NK-92 (cell line): ENCODE results near the gene MRPS11.
"Not testable (repeated sequence)": the region's sequence is repeated elsewhere in the genome, so short reads cannot be mapped to it uniquely, and the experiment has no call there.

Experiments used
- DNase-seq: peaks from one replicate; lab custom pipeline; 2025; ENCODE audit not compliant: unreplicated experiment; lab: John Stamatoyannopoulos, UW

The MRPS11 gene

GRCh38 chr15:88489321-88489720 is 21.8 kb downstream of the MRPS11 start:
- no peak for DNase-seq

GRCh38 chr15:88490036-88490435 is 22.5 kb downstream of the MRPS11 start:
- DNase-seq: no peak

DNA sequence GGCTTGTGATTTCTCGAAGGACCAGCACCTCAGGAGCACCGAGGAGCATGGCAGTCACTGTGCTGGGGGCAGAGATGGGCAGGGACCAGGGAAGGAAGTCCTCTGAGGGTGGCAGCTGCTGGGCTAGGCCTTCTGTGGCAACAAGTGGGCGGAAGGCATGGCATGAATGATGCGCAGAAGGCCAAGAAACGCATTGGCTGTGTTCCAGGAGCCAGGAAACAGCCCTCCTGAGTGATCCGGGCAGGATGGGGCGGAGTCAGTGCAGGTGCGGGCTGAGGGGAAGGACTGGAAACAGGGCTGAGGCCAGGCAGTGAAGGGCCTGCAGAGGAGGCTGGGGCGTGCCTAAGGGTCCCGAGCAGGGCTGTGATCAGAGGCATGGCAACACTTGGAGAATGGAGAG is 23.6 kb downstream of the MRPS11 start:
- no peak for DNase-seq

GRCh38 chr15:88493844-88494243 is 26.3 kb downstream of the MRPS11 start:
- DNase-seq: no peak

DNA sequence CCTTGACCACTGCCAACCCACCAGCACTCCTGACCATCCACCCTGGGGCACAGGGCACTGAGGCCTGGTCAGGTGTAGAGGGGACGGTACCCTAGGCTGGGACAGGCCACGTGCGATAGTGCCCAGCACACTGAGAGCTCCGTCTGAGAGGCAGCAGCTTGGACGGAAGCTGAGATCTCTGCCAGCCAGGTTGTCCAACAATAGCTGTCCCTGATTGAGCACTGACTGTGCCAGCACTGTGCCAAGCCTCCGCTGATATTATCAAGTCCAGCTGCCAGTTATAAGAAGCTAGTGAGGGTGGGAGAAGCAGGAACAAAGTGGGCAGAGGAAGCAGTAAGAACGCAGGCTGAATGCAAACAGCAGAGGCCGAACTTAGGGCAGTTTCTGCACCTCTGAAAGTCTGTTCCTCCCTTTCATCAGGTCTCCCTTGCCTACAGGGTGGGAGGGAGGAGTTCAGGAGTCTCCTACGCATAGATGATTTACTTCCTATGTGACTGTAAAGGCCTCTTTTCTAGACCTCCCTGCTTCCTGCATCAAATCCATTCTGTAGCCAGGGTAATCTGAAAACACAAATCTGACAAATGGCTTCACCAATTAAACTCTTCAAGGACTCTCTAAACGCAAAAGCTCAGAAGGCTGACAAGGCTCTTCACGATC is 29.7 kb downstream of the MRPS11 start:
- no peak for DNase-seq

GRCh38 chr15:88498996-88499395 is 31.5 kb downstream of the MRPS11 start:
- no peak for DNase-seq

DNA sequence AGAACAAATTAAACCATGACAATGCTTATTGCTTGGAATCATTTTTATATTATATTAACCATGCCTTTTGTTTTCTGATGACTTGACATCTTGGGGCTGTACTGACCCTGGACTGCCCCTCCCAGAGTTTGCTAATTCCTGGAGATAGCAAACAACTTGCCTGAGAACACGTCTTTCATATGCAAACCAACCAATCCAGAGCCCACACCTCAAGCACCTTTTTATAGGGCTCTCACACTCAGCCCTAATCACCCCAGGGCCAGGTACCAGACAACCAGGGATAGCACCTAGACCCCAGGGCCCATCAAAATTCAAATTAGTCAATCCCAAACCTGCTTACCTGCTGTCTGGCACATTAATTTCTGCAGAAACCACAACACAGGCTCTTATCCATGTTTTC is 36.9 kb downstream of the MRPS11 start:
- DNase-seq: no peak

DNA sequence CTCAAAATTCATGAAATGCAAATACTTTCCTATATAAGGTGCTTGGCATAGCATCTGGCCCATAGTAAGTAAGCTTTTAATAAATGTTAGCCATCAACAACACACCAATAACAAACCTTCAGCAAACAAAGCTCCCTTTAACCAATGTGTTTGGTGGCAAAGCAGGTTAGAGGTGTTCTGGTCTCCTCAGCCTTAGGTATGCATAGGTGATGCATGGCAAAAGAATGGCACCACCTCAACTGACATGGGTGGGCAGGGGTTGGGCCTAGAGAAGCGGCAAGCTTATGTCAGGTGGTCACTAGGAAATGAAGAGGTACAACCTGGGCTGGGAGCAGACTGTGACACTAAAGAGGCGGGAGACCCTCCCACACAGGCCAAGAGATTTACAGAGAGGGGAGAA is 38.2 kb downstream of the MRPS11 start:
- no peak for DNase-seq

DNA sequence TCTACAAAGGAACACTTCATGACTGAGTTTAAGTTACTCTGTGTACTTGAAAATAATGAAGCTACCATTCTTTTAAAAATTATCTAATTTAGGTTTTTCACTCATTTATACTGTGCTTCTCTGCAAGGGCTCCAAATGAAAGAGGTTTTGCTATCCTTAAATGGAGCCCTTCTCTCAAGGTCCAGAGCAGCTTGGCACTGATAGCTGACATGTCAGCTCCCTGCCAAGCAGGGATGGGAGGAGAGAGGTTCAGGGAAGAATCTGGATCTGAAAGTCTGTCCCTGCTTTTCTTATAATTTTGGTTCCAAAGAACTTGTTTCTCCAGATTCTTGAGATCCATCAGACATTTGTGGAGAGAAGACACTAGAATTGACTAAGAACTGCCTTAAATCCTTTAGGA is 39.1 kb downstream of the MRPS11 start:
- no peak for DNase-seq

DNA sequence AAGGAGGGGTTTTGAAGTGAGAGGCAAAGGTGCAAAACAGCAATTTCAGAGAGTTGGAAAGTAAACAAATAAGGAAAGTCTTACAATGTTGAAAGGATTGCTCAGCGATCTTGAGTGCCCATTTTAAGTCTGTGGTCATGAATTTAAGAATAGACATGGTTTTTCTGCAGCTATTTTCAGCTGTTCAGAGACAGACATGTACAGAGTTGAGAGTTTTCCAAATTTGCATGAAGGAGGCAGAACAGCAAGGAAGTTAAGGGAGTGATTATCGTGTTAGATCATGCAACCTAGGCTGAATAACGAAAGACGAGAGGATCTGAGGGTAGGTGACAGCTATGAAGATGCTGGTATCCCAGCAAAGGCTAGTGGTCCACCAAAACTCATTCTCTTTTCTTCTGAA is 41.8 kb downstream of the MRPS11 start:
- DNase-seq: no peak

DNA sequence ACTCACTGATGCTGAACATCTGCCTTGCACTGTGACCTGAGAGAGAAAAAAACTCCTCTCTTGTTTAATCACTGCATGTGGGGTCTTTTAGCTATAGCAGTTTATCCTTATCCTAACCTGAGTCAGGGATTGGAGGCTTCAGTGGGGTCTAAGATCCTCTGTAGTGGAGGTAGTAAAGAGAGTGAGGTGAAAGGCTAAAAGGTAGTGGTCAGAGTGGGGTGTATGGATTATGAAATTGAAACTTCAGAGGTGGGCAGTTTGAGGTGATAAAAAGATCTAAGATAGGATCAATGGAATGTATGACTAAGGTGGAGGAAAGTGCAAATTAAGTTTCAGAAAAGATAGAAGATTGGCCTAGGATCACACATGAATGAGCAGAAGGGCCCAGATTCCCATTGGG is 42.5 kb downstream of the MRPS11 start:
- no peak for DNase-seq

GRCh38 chr15:88511161-88511560 is 43.7 kb downstream of the MRPS11 start:
- DNase-seq: no peak

DNA sequence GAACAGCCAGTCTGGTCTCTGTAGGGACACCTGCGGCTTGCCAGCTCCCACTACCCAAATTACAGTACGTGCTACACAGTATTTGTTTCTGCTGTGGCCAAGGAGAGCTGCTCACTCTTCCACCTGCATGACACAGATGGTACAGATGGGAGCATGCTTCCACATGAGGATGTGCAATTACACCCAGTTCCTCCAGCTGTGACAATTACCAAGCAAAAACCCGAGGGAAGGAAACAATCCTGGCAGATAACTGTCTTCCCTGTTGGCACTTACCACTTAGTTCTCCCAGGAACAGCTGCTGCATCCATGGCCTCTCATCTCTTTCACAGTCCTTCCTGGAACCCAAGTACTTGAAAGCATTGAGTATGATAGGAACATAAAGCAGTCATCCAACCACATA is 44.6 kb downstream of the MRPS11 start:
- DNase-seq: no peak

- DNase-seq: no peak
Measured at GRCh38 chr15:88512601-88513000, 45.1 kb downstream of the MRPS11 start.

- no peak for DNase-seq
Measured at GRCh38 chr15:88513195-88513594, 45.7 kb downstream of the MRPS11 start.

DNA sequence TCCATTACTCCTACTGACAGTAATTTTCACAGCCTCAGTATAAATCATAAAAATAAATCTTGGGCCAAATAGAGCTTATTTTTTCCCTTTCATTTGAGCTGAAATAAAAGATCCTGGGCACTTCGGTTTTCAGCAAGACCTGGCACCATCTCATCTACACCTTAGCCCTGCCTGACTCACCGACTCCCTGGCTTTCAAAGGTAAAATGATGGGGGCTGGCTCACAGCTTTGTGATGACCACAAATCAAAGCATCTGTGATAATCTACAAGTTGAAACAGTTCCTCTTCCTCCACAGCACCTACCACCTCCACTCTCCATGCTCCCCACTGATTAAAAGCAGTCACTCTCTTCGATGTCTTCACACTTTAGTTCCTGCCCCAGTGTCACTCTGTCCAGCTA is 51.4 kb downstream of the MRPS11 start:
- no peak for DNase-seq

DNA sequence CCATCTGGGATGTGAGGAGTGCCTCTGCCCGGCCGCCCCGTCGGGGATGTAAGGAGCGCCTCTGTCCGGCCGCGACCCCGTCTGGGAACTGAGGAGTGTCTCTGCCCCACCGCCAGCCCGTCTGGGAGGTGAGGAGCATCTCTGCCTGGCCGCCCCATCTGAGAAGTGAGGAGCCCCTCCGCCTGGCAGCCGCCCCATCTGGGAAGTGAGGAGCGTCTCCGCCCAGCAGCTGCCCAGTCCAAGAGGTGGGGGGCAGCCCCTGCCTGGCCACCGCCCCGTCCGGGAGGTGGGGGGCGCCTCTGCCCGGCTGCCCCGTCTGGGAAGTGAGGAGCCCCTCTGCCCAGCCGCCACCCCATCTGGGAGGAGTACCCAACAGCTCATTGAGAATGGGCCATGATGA is 56.6 kb downstream of the MRPS11 start:
- not testable (repeated sequence) for DNase-seq

GRCh38 chr15:88525418-88525817 is 57.9 kb downstream of the MRPS11 start:
- DNase-seq: no peak

DNA sequence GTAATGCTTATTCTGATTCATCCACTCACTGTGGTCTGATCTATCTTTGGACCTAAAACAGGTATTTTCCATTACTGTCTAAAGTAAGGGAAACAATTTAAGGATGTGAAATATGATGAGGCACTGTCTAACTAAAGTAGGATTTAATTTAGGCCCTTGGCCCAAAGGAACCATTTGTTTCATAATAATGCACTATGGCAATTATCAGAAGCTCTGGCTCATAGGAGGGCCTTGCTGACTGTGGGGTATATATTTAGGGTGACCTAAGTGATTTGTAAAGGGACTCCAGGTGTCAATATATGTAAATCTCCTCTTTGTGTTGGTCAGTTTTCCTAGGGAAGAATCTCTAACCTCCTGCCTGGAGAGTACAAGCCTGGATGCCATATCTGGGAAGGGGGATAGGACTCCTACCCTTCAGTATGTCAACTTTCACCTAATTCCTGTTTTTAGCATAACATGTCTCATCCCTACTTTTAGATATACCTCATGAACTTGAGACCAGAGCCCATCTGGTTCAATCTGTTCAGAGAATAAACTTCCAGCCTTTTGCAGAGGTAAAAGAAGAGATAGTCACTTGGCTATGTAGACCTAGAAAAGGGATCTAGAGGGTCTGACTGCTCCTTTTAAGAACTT is 58.9 kb downstream of the MRPS11 start:
- DNase-seq: no peak

DNA sequence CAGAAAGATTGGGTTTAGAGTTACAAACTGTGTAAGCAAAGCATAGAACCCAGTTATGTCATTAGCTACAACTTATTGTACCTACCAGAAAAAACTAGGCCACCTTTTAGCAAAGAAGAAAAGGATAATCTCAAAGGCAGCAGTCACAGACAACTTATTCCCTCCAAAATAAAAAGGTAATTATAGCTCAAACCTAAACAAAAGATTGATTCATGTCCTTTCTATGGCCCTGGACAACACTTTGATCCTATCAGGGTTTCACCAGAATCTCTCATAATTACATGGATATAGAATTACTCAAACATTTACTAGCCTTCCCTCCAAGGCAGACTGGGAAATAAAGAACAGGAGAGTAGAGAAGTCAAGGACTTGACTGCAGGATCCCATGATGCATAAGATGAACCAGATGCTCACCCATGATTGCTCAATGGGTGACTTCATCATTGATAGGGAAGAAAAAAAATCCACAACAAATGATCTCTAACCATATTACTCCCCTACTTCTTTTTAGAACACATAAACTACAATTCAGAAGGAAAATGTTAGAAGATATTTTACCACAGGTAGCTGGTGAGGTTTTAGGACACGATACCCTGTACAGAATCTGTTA is 61.6 kb downstream of the MRPS11 start:
- no peak for DNase-seq
